HG03469 (cell line): ENCODE results near the gene COPE.

Source experiments
- ATAC-seq: cut with Tn5 transposase; IDR thresholded peaks from one replicate; pipeline ENCODE4 v1.9.1; 2021; ENCODE audit warnings: mild to moderate bottlenecking, moderate library complexity, moderate number of reproducible peaks; ENCODE audit not compliant: unreplicated experiment

Gene COPE

GRCh38 chr19:18868380-18869022 lies 50.7 kb downstream of the COPE start:
- ATAC-seq: no peak

DNA sequence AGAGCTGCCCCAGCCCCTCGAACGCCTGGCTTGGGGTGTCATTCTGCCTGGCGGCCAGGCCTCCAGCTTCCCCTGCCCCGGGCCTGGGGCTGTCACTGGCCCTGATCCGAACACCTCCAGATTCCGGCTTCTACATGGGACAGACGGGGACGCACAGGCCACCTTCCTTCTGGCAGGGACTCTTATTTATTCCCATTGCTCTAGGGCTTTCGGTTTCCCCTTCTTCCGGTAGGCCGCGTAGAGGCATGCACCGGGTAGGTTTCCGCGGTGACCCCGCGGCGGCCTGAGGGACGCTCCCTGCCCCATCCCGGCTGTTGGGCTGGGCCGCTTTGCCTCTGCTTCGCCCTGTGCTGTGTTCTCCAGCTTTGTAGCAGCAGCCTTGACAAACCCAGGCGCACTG lies 51.4 kb downstream of the COPE start:
- no peak for ATAC-seq

DNA sequence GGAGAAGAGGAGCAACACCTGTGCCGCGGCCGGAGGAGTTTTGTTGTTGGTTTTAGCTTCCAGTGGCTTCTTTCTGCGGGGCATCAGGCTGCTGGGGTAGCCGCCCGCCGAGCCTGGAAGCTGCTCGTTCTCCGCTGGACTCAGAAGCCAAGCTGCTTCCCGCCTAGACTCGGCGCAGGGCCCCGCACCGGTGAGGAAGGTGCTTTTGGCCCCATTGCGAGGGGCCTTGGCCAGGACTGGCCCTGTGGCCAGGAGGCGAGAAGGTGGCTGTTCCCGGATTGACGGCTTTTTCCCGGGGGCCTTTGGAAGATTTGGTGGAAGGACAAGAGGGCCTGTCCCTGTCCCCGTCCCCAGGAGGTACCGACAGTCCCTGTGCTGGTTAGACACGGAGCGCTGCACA lies 52.0 kb downstream of the COPE start:
- ATAC-seq: no peak

DNA sequence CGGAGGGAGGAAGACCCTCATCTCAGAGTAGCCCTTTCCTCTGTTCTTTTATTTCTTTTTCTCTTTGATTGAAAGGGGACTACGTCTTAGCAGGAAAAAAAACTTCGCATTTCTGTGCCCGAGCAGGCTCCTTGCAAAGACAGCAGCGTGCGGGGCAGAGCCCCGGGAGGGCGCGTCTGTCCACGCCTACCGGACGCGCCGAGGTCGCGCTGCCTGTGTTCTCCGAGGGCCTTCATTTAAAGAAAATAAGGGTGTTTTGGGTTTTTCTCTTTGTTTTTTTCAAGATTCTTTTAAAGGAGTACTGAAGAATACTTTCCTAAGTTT lies 52.4 kb downstream of the COPE start:
- ATAC-seq: no peak

DNA sequence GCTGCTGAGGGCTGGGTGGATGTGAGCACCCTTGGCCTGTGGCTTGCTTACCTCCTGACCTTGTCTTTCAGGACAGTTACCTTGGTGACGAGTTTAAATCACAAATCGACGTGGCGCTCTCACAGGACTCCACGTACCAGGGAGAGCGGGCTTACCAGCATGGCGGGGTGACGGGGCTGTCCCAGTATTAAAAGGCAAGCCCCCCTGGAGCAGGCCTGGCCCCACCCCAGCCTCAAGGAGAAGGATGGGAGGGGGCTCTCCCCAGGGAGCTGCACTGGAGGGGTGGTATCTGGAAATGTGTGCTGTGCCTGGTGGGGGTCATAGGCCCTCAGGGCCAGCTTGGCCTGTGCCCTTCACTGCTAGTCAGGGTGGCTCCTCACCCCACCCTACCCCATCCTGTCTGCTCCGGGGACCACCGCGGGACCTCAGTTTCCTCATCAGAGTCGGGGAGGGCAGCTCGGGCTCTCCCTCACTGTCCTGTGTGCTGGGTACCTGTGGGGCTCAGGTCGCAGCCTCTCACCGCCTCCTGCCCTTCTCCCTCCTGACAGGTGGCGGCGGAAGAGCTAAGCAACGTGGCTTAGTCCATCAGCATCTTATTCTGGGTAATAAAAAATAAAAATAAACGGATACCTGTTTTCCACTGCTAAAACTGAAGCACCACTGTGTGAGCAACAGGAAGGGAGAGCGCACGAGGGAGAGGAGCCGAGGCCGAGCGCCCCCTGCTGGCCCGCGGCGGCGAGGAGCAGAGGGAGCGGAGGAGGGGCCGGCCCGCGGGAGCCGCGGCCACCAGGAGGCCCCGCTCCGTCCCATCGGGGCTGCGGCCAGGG lies 53.0 kb downstream of the COPE start:
- no peak for ATAC-seq

DNA sequence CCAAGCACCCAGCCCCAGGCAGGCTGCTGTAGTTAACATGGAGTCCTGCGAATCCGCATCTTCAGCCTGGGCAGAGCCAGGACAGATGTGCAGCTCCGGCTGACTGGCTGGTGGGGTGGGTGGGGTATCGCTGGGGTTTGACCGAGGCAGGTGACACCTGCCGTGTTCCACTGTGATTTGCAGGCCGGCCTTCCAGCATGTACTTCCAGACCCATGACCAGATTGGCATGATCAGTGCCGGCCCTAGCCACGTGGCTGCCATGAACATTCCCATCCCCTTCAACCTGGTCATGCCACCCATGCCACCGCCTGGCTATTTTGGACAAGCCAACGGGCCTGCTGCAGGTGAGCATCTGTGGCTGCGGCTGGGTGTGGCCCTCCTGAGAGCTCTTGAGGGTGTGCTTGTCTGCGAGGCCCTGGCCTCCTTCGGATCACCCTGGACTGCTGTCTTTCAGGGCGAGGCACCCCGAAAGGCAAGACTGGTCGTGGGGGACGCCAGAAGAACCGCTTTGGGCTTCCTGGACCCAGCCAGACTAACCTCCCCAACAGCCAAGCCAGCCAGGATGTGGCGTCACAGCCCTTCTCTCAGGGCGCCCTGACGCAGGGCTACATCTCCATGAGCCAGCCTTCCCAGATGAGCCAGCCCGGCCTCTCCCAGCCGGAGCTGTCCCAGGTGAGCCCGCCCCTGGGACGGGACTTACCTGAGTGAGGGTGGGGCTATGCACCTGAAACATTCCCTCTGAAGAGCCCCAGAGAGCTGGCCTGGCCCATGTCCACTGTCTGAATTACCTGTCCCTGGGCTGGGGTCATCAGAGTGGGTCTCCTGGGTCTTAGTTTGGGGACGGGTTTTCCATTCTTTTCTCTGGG lies 53.8 kb downstream of the COPE start:
- no peak for ATAC-seq

DNA sequence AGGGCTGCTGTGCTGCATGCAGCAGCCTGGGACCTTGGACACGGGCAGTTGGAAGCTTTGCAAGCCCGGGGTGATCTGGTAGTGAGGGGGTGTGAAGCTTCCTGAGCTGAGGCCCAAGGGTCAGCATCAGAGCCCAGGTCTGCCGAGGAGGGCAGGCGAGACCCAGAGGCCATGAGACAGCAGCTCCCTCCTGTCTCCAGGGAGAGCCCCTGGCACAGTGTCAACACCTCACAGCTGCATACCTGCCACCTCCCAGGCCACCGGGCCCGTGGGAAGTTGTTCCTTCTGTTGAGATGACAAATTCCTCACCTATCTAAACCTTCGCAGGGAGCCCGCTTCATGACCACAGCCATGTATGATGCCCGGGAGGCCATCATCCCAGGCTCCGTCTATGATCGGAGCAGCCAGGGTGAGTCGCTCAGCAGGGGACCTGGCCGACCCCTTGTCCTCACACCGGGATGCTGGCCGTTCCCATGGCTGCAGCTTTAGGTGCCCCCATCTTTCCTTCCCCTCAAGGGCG lies 55.3 kb downstream of the COPE start:
- no peak for ATAC-seq

DNA sequence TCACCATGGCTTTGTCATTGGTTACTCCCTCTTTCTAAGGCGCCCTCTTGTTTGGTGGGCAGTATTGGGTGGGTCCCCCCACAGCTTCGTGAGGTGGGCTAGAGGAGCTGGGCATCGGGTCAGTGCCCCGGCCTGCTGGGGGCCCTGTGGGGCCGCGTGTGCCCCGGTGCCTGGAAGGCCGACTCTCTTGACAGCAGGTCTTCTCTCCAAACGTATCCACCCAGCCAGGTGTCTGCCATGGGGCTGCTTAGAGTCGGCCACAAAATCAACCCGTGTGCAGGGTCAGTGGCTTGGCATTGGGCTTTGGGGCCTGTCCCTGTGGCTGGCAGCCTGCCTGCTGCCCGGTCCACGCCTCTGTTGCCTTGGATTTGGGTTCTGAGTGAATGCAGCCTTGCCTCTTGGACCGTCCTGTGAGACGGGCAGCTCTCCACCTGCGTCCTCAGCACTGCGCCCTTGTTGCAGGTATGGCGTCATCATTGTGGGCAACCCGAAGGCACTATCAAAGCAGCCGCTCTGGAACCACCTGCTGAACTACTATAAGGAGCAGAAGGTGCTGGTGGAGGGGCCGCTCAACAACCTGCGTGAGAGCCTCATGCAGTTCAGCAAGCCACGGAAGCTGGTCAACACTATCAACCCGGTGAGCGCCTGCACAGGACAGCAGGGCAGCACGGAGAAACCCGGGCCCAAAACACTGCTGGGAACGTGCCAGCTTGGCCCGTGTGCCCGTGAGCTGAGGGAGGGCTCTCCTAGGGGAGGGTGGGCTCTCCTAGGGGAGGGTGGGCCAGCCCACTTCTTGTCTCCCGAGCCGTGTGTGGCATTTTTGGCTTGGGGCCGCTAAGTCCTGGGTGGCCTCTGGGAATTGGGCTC lies 56.0 kb downstream of the COPE start:
- ATAC-seq: no peak

- ATAC-seq: no peak
These were observed 57.3 kb downstream of the COPE start for GRCh38 chr19:18861917-18862316.

- no peak for ATAC-seq
These were observed 58.0 kb downstream of the COPE start for GRCh38 chr19:18861235-18861634.

DNA sequence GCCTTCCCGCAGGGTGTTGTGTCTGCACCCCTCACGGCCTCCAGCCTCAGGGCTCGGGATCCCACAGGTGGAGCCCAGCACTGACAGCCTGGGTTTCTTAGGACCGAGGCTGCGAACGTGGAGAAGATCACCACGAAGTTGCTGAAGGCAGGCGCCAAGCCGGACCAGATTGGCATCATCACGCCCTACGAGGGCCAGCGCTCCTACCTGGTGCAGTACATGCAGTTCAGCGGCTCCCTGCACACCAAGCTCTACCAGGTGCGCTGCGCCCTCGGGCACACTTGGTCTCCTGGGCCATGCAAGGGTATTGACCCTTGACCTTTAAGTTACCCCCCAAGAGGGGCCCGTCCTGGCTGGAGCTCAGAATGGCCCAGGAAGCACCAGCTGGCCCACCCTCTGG lies 58.5 kb downstream of the COPE start:
- no peak for ATAC-seq

- ATAC-seq: no peak
These were observed 58.9 kb downstream of the COPE start for GRCh38 chr19:18860302-18860700.

- no peak for ATAC-seq
These were observed 59.4 kb downstream of the COPE start for GRCh38 chr19:18859676-18860301.

GRCh38 chr19:18858906-18859646 lies 60.1 kb downstream of the COPE start:
- ATAC-seq: no peak

- no peak for ATAC-seq
These were observed 62.0 kb downstream of the COPE start for GRCh38 chr19:18857223-18857622.

GRCh38 chr19:18856385-18857126 lies 62.6 kb downstream of the COPE start:
- ATAC-seq: no peak

DNA sequence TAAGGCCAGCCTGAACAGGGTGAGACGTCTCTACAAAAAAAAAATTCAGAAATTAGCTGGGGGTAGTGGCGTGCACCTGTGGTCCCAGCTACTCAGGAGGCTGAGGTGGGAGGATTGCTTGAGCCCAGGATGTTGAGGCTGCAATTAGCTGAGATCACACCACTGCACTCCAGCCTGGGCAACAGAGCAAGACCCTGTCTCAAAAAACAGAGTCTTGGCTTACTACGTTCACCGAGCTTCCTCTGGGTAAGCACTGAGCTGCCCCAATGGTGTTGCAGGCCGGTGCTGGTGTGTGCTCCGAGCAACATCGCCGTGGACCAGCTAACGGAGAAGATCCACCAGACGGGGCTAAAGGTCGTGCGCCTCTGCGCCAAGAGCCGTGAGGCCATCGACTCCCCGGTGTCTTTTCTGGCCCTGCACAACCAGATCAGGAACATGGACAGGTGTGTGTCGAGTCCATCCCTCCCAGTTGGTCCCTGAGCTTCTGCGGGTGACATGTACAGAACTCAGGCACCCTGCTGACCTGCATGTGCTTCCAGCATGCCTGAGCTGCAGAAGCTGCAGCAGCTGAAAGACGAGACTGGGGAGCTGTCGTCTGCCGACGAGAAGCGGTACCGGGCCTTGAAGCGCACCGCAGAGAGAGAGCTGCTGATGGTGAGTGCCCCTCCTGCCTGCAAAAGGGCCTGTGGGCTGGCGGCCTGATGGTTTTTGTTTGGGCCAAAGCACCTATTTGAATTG lies 63.4 kb downstream of the COPE start:
- ATAC-seq: no peak

- ATAC-seq: no peak
These were observed 64.2 kb downstream of the COPE start for GRCh38 chr19:18854982-18855381.
